ENCODE measurements around the gene FGF3. TPM values are rescaled to one million over a fixed set of nuclear protein-coding genes. Genes with fewer than 3 reads are reported as not detected.

The FGF3 gene
- total and polyA plus RNA-seq, 5 experiments from 2014 or later = not detected

DNA sequence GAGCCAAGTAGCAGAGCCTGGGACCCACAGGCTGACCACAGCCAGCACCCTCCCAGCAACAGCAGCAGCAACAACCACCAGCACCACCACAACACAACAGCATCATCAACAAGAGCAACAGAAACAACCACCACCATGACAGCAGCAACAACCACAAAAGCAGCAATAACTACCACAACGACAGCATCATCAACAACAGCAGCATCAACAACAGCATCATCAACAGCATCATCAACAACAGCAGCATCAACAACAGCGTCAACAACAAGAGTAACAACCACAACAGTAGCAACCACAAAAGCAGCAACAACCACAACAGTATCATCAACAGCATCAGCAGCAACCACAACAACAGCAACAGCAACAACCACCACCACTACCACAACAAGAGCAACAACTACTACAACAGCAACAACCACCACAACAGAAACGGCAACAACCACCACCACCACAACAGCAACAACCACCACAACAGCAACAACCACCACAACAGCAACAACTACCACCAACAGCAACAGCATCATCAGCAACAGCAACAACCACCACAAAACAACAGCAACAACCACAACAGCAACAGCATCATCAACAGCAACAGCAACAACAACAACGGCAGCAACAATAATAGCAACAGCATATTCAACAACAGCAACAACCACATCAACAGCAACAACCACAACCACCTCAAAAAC, 22.1 kb upstream of the FGF3 start:
- Mint-ChIP-seq H3K9me3 (no peaks in the 10 kb centered on the region), H3K27ac (peak overlapping the region in 3 of 10 donors; percentile 38 to 63 (median 40)), H3K4me3 (no peak overlapping the region), H3K27me3 (peaks cover 13 to 28% (median 18%) of the 10 kb centered on the region in 5 donors), H3K4me1 (peaks cover 0 to 5% (median 0%) of the 10 kb centered on the region in 4 donors), H3K36me3 (no peaks in the 10 kb centered on the region)
- POLR2A ChIA-PET = no interaction called here
- DNase-seq = no peak
- no peak for ATAC-seq

DNA sequence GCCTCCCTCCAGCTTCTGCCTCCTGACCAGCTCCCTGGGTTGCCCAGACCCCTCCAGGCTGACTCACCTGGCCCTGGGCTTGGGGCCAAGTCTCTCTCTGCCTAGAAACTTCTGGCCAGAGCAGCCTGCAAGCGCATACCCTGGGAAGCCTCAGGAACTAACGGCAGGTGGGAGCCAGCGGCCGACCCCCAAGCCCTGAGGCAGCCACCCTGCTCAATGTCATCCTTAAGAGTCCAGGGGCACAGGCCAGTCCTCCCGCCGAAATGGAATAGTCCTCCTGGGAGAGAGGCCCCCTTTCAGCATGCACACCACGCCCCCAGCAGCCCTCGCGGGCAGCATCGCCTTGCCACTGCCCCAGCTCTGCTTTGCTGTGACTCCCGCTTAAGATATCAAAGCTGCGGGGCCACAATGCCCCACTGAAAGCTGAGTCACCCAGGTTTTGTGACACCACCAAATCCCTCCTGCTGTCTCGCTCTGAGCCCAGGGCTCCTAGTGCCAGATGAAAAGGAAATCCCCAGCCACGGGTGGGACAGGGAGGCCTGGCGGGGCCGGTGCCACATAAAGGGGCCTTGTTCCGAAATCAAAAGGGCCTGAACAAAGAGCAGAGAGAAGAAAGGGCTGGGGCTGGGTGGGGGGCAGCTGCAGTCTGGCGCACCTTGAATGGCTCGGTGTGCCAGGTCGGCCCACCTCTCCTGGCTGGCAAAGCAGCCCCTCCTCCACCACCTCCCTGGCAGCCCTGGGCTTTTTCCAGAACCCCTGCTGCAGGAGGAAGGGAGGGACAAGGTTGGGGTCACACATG, 21.4 kb upstream of the FGF3 start:
- POLR2A ChIA-PET = no interaction called here
- ATAC-seq (no peak), DNase-seq (no peak)
- H3K4me1 Mint-ChIP-seq = peaks cover 0 to 7% (median 4%) of the 10 kb centered on the region in 4 donors
- H3K27me3 Mint-ChIP-seq = peaks cover 14 to 33% (median 23%) of the 10 kb centered on the region in 5 donors
- no peak overlapping the region for H3K27ac Mint-ChIP-seq
- H3K4me3 Mint-ChIP-seq = no peak overlapping the region
- H3K36me3 Mint-ChIP-seq = no peaks in the 10 kb centered on the region
- no peaks in the 10 kb centered on the region for H3K9me3 Mint-ChIP-seq

DNA sequence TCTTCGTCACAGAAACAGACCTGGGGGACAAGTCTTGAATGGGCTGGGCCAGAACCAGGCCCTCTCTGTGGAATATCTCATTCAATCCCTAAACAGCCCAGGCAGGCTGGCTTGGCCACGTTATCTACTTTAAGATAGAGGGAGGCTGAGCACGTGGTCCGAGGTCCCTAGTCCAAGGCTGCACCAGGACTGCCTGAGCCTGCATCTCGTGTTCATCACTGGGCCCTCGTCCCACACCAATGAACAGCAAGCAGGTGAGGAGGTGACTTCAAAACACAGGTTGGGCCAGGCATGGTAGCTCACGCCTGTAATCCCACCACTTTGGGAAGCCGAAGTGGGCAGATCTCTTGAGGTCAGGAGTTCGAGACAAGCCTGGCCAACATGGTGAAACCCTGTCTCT, 20.3 kb upstream of the FGF3 start:
- Mint-ChIP-seq H3K4me1 (peaks cover 0 to 15% (median 4%) of the 10 kb centered on the region in 4 donors), H3K27me3 (peaks cover 14 to 44% (median 26%) of the 10 kb centered on the region in 5 donors), H3K9me3 (no peaks in the 10 kb centered on the region), H3K36me3 (no peaks in the 10 kb centered on the region), H3K27ac (no peak overlapping the region), H3K4me3 (no peak overlapping the region)
- ATAC-seq (no peak), DNase-seq (no peak)
- POLR2A ChIA-PET = no interaction called here

DNA sequence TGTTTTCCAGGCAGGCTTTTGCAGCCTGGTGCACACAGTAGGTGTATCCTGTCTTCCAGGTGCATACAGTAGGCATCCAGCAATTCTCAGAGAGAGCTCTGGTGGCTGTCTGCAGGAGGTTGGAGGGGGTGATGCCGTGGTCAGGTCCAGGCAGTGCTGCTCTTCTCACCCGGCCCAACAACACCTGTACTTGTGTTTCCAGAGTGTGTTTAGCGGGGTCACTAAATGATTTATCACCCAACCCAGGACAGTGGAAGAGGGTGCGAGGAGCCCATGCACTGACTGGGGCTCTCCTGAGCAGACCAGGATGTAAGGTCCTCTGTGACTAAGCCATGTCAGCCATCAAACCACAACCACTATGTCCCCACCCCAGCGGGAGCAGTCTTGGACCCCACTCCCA, 18.6 kb upstream of the FGF3 start:
- no peaks in the 10 kb centered on the region for H3K36me3 Mint-ChIP-seq
- ATAC-seq = no peak
- peaks cover 0 to 15% (median 4%) of the 10 kb centered on the region in 4 donors for H3K4me1 Mint-ChIP-seq
- H3K27me3 Mint-ChIP-seq = peaks cover 24 to 61% (median 37%) of the 10 kb centered on the region in 5 donors
- POLR2A ChIA-PET = no interaction called here
- no peak overlapping the region for H3K4me3 Mint-ChIP-seq
- H3K27ac Mint-ChIP-seq = no peak overlapping the region
- no peak for DNase-seq
- no peaks in the 10 kb centered on the region for H3K9me3 Mint-ChIP-seq

DNA sequence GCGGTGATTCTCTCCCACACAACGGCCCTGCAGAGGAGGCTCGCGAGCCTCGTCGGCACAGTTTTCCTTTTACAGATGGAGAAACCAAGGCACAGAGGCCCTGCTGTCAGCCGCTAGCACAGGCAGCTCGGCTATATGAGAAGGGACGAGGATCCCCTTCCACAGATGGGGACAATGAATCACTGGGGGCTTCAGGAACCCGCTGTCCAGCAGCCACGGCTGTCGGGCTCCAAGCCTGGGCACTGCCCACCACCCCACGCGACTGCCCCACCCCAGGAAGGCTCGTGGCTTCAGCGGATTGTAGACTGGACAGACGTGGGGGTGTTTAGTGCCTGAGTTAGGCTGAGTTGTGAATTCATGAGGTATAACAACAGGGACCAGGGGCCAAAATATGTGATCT, 17.2 kb upstream of the FGF3 start:
- ATAC-seq (no peak), DNase-seq (no peak)
- Mint-ChIP-seq H3K27ac (no peak overlapping the region), H3K36me3 (no peaks in the 10 kb centered on the region), H3K4me3 (no peak overlapping the region), H3K27me3 (peaks cover 23 to 70% (median 40%) of the 10 kb centered on the region in 5 donors), H3K4me1 (peaks cover 0 to 15% (median 3%) of the 10 kb centered on the region in 4 donors), H3K9me3 (no peaks in the 10 kb centered on the region)
- POLR2A ChIA-PET = no interaction called here

DNA sequence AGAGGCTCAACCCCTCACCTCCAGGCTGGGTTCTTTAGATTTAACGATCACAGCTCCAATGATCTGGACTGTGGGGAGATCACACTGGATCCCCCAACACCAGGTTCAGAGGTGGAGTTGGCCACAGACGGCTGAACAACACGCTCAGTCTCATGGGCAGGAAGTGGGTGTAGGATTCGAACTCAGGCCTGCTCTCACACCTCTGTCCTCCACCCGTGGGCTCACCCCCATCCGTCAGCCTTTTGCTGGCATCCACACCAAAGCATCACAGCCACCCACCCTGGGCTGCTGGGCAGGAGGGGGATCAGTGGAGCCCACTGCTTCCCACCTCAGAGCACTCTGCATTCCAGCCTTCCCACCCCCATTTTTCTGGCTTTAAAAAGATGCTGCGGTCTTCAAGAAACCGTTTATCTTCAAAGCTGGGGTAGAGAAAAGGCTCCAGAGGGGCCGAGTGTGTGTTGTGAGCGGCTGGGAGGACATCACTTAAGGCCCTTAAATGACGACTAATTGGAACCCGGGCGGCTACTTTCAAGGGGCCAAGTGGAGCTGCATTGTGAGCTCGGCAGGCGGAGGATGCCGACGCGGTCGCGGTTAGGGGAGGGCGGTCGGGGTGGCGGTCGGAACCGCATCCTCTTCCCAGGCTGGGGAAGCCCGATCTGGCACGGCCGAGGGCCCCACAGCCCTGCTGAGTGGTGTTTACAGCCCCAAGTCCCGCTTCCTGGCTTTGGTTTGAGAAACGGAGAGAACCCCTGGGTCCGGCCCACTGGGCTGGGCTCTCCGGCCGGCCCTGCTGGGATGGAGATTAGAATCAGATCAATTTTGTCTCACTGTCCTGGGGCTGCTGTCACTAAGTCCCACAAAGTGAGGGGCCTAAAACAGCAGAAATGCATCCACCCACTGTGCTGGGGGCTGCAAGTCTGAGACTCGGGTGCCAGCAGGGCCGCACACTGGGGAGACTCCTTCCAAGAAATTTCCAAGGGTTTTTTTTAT, 15.9 kb upstream of the FGF3 start:
- H3K4me1 Mint-ChIP-seq = peaks cover 0 to 15% (median 2%) of the 10 kb centered on the region in 4 donors
- POLR2A ChIA-PET = no interaction called here
- H3K27me3 Mint-ChIP-seq = peaks cover 22 to 65% (median 35%) of the 10 kb centered on the region in 5 donors
- H3K36me3 Mint-ChIP-seq = no peaks in the 10 kb centered on the region
- no peaks in the 10 kb centered on the region for H3K9me3 Mint-ChIP-seq
- H3K4me3 Mint-ChIP-seq = no peak overlapping the region
- DNase-seq (no peak), ATAC-seq (no peak)
- H3K27ac Mint-ChIP-seq = no peak overlapping the region

DNA sequence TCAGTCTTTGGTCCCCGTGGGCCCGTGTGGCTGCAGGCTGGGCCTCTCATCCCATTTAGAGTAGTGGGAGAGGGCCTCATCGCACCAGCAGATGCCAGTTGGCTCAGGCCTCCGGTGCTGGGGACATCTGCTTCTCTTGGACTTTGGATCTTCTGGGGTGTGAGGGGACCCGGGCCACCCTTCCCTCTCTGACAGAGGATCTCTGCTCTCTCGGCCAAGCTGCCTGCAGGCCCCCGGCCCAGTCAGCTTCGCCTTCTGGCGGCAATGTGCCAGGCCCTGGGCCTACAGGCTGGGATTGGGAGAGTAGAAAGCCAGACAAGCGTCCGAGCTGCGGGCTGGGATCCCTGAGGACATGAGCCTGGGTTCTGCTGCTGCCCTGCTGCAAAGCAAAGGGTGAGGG, 15.0 kb upstream of the FGF3 start:
- Mint-ChIP-seq H3K9me3 (no peaks in the 10 kb centered on the region), H3K4me1 (peaks cover 0 to 15% (median 2%) of the 10 kb centered on the region in 4 donors), H3K36me3 (no peaks in the 10 kb centered on the region), H3K27ac (no peak overlapping the region), H3K4me3 (no peak overlapping the region), H3K27me3 (peaks cover 22 to 65% (median 35%) of the 10 kb centered on the region in 5 donors)
- DNase-seq (no peak), ATAC-seq (no peak)
- POLR2A ChIA-PET = no interaction called here

DNA sequence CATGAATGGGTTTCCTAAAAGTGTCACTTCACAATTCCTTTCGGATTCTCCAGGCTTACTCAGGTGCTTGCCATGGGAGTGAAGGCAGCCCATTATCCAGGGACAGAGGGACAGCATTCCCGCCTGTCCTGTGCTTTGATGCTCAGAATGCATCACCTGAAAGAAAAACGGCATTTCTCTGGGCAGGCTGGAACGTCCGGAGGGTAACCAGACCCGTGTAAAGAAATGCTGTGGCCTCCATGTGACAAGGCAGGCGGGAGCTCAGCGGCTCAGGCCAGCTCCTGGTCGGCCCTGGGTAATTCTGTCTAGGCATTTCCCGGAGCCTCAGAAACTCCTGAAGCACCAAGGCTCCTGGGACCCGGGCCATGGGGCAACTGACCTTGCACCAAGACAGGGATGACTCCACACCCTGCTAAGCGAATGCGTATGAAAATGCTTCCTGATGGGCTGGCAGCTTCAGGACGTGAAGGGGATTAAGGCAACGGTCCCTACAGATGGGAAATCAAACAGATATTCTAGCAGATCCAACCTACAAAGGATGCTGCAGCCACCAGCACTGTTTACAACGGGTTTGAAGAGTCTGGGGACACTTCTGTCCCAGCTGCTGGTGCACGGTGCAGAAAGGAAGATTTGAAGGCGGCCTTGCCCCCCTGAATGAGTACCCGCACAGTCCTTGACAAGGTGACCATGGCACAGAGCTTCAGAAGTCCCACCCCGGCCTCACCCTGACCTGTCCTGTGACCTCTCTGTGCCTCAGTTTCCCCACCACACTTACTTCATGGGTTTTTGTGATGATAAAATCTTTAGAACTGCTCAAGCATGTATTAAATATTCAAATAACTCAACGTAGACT, 13.6 kb upstream of the FGF3 start:
- H3K27ac Mint-ChIP-seq = no peak overlapping the region
- H3K27me3 Mint-ChIP-seq = peaks cover 16 to 55% (median 31%) of the 10 kb centered on the region in 5 donors
- no peak overlapping the region for H3K4me3 Mint-ChIP-seq
- H3K9me3 Mint-ChIP-seq = no peaks in the 10 kb centered on the region
- ATAC-seq (no peak), DNase-seq (no peak)
- peaks cover 0 to 15% (median 2%) of the 10 kb centered on the region in 4 donors for H3K4me1 Mint-ChIP-seq
- H3K36me3 Mint-ChIP-seq = no peaks in the 10 kb centered on the region
- POLR2A ChIA-PET = no interaction called here

DNA sequence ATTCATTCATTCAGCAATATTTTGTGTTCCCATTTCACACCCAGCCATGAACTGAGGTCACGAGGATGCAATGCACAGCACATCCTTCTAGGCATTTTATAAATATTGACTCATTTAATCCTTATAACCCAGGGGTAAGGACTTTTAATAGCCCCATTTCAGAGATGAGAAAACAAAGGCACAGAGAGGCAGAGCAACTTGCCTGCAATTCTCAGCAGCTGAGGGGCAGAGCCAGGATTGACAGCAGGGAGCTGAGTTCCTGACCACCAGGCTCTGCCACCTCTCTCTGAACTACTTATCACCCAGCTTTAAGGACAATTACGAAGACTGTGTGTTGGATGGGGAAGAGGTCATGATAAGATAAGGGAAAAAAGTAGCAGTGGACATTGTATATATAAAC, 12.8 kb upstream of the FGF3 start:
- POLR2A ChIA-PET = no interaction called here
- Mint-ChIP-seq H3K36me3 (no peaks in the 10 kb centered on the region), H3K27me3 (peaks cover 13 to 55% (median 31%) of the 10 kb centered on the region in 5 donors), H3K9me3 (no peaks in the 10 kb centered on the region), H3K4me1 (peaks cover 0 to 15% (median 2%) of the 10 kb centered on the region in 4 donors), H3K4me3 (no peak overlapping the region), H3K27ac (no peak overlapping the region)
- no peak for ATAC-seq
- DNase-seq = no peak

DNA sequence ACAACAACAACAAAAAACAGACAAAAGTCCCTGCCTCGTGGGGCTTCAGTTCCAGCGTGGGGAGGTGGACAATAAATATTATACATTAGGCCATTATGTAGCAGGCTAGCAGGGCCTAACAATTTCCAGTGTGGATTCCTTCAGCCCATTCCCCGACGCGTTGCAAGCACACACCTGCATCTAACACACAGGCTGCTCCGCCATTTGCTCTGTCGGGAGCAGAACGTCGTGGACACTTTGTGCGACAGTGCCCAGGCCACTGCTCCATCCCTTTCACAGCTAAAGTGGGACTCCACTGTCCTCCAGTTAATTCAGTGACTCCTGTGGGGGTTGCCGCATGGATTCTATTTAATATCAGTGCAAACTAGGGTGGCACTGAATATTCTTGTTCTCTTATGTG, 10.9 kb upstream of the FGF3 start:
- POLR2A ChIA-PET = no interaction called here
- Mint-ChIP-seq H3K9me3 (peaks cover 0 to 5% (median 0%) of the 10 kb centered on the region in 9 donors), H3K27me3 (peaks cover 12 to 49% (median 30%) of the 10 kb centered on the region in 5 donors), H3K36me3 (no peaks in the 10 kb centered on the region), H3K4me3 (no peak overlapping the region), H3K27ac (no peak overlapping the region), H3K4me1 (peaks cover 0 to 3% (median 1%) of the 10 kb centered on the region in 4 donors)
- ATAC-seq (no peak), DNase-seq (no peak)

DNA sequence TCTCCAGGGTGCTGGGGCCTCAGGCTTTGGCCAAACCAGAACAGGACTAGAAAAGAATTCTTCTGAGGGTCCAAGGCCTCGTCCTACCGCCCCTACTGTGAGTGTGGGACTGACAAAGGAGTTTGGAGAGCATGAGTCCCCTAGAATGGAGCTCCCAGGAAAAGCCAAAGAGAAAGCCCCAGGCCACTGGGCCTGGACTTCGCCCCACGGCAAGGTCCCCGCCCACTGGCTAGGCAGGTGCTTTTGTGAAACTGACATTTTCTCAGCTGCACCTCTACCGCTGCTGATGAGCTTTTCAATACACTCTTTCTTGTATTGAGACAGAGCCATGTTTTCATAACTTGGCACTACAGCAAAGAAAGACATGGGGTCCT, 9.7 kb upstream of the FGF3 start:
- Mint-ChIP-seq H3K36me3 (no peaks in the 10 kb centered on the region), H3K27ac (no peak overlapping the region), H3K4me1 (peaks cover 0 to 2% (median 0%) of the 10 kb centered on the region in 4 donors), H3K27me3 (peaks cover 11 to 38% (median 23%) of the 10 kb centered on the region in 5 donors), H3K9me3 (peaks cover 0 to 5% (median 0%) of the 10 kb centered on the region in 9 donors), H3K4me3 (no peak overlapping the region)
- no peak for ATAC-seq
- POLR2A ChIA-PET = no interaction called here
- DNase-seq = no peak

Measured in naive thymus-derived CD8-positive, alpha-beta T cell (primary cell).